ENCODE results near the gene POU4F1.

- TF ChIP-seq EZH2 (IDR thresholded peaks at IDR 0.05) (peak; percentile 56), CTCF (IDR thresholded peaks at IDR 0.05) (no peak)
Observed at GRCh38 chr13:78587395-78587794, 16.0 kb downstream of the POU4F1 start.
